Measurements from ENCODE around the gene MAP3K7. TPM values are rescaled to one million over a fixed set of nuclear protein-coding genes. Genes with fewer than 3 reads are reported as not detected.

MAP3K7 gene
- total RNA-seq, 2 experiments from 2014 or later, result 9.0 to 9.3 TPM

DNA sequence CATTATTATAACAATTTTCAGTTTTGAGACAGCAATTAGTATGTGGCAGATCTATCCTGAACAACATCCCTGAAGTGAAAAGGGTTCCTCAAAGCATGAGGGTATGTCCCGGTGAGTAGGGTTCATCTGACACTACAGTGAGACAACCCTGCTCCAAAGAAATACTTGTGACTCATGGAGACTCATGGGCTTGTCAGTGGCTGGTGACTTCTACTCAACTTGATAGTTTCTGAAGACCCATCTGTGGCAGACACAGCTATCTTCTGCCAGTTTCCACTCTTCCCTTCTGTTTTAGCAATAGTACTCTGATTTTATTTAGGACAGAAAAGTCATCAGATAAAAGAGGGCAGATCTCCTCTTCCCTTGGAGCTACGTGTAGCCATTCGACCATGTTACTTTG lies 41.4 kb downstream of the MAP3K7 start:
- Histone ChIP-seq H3K4me1 (ENCODE audit: insufficient read depth, low read length) (no peaks in the 10 kb centered on the region), H3K27ac (ENCODE audit: low read depth in 1 of 2, low read length in 2 of 2) (no peak overlapping the region), H3K4me3 (ENCODE audit: low read length) (no peak overlapping the region), H3K9me3 (ENCODE audit: control insufficient read depth in 1 of 2, insufficient read depth in 1 of 2, low read length in 2 of 2) (no peaks in the 10 kb centered on the region), H3K36me3 (ENCODE audit: insufficient read depth, low read length) (peaks cover 67% of the 10 kb centered on the region), H3K27me3 (ENCODE audit: control insufficient read depth in 1 of 2, insufficient read depth in 2 of 2, low read length in 2 of 2) (no peaks in the 10 kb centered on the region)
- TF ChIP-seq, protein P1, sequence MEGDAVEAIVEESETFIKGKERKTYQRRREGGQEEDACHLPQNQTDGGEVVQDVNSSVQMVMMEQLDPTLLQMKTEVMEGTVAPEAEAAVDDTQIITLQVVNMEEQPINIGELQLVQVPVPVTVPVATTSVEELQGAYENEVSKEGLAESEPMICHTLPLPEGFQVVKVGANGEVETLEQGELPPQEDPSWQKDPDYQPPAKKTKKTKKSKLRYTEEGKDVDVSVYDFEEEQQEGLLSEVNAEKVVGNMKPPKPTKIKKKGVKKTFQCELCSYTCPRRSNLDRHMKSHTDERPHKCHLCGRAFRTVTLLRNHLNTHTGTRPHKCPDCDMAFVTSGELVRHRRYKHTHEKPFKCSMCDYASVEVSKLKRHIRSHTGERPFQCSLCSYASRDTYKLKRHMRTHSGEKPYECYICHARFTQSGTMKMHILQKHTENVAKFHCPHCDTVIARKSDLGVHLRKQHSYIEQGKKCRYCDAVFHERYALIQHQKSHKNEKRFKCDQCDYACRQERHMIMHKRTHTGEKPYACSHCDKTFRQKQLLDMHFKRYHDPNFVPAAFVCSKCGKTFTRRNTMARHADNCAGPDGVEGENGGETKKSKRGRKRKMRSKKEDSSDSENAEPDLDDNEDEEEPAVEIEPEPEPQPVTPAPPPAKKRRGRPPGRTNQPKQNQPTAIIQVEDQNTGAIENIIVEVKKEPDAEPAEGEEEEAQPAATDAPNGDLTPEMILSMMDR (IDR thresholded peaks at IDR 0.05), result no peak
- Mint-ChIP-seq H3K9me3 (no peaks in the 10 kb centered on the region), H3K4me1 (ENCODE audit: low read depth) (no peaks in the 10 kb centered on the region), H3K27me3 (no peaks in the 10 kb centered on the region), H3K36me3 (ENCODE audit: low read depth) (peaks cover 83% of the 10 kb centered on the region), H3K4me3 (no peak overlapping the region), H3K27ac (no peak overlapping the region)
- CTCF ChIA-PET, result interaction anchor here (1.5 kb wide), 1 partner anchor 10 kb away, joined by 3 read pairs; no protein-coding TSS in a partner anchor
- DNase-seq, result peak in 2 of 14 experiments; percentile 1 to 11
- no peak for ATAC-seq (ENCODE audit: poor library complexity)
- POLR2A ChIA-PET, result no interaction called here
- intact Hi-C loops (cut with DNase I, micrococcal nuclease), result no loop called here

DNA sequence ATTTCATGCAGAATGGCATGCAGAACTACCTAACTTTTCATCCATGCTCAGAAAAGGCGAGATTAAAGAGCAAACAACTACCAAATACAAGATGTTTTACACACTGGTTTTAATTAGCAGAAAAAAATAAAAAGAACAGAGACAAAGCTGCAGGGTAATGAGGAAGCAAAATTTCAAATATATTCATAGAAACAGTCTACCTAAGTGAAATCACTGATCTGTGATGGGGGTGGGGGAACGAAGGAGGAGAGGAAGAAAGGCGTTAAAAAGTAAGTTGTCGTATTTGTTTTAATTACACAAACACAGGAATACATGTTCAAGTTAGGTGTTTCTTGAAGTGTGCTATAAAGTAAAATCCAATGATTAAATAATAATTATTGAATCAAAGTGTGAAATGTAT lies 42.1 kb downstream of the MAP3K7 start:
- Histone ChIP-seq H3K27me3 (ENCODE audit: control insufficient read depth in 1 of 2, insufficient read depth in 2 of 2, low read length in 2 of 2) (no peaks in the 10 kb centered on the region), H3K9me3 (ENCODE audit: control insufficient read depth in 1 of 2, insufficient read depth in 1 of 2, low read length in 2 of 2) (no peaks in the 10 kb centered on the region), H3K4me1 (ENCODE audit: insufficient read depth, low read length) (no peaks in the 10 kb centered on the region), H3K4me3 (ENCODE audit: low read length) (no peak overlapping the region), H3K36me3 (ENCODE audit: insufficient read depth, low read length) (peaks cover 60% of the 10 kb centered on the region), H3K27ac (ENCODE audit: low read depth in 1 of 2, low read length in 2 of 2) (no peak overlapping the region)
- Mint-ChIP-seq H3K4me1 (ENCODE audit: low read depth) (no peaks in the 10 kb centered on the region), H3K4me3 (no peak overlapping the region), H3K9me3 (no peaks in the 10 kb centered on the region), H3K36me3 (ENCODE audit: low read depth) (peaks cover 77% of the 10 kb centered on the region), H3K27ac (no peak overlapping the region), H3K27me3 (no peaks in the 10 kb centered on the region)
- no peak for DNase-seq
- ATAC-seq (ENCODE audit: poor library complexity), result no peak
- TF ChIP-seq, protein P1 (IDR thresholded peaks at IDR 0.05), result no peak
- POLR2A ChIA-PET, result no interaction called here
- intact Hi-C loops (cut with DNase I, micrococcal nuclease), result no loop called here
- CTCF ChIA-PET, result no interaction called here

DNA sequence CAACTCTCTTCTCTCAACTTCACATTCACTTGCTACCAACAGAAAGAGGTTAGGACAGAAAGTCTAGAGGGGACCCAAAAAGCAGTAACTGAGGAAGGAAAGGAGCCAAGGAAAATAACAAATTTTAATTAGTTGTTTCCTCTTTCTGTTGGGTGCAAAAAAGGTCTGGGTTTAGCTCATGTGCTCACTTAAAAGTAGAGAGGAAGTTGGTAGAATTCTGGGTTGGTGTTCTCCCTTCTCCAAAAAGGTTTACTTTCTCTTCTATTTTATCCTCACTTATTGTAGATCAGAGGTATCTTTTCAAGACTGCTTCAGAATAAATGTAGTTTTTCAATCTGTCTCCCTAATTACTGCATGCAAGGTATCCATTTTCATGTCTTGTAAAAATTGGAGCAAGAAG lies 42.8 kb downstream of the MAP3K7 start:
- H3K4me1 Mint-ChIP-seq (ENCODE audit: low read depth), result no peaks in the 10 kb centered on the region
- Histone ChIP-seq H3K36me3 (ENCODE audit: insufficient read depth, low read length) (peaks cover 54% of the 10 kb centered on the region), H3K27ac (ENCODE audit: low read depth in 1 of 2, low read length in 2 of 2) (no peak overlapping the region), H3K4me3 (ENCODE audit: low read length) (no peak overlapping the region), H3K9me3 (ENCODE audit: control insufficient read depth in 1 of 2, insufficient read depth in 1 of 2, low read length in 2 of 2) (no peaks in the 10 kb centered on the region), H3K27me3 (ENCODE audit: control insufficient read depth in 1 of 2, insufficient read depth in 2 of 2, low read length in 2 of 2) (no peaks in the 10 kb centered on the region), H3K4me1 (ENCODE audit: insufficient read depth, low read length) (no peaks in the 10 kb centered on the region)
- POLR2A ChIA-PET, result no interaction called here
- no peak overlapping the region for H3K27ac Mint-ChIP-seq
- H3K9me3 Mint-ChIP-seq, result no peaks in the 10 kb centered on the region
- intact Hi-C loops (cut with DNase I, micrococcal nuclease), result no loop called here
- CTCF ChIA-PET, result no interaction called here
- H3K36me3 Mint-ChIP-seq (ENCODE audit: low read depth), result peaks cover 75% of the 10 kb centered on the region
- H3K27me3 Mint-ChIP-seq, result no peaks in the 10 kb centered on the region
- DNase-seq, result peak in 1 of 14 experiments; percentile 4
- TF ChIP-seq, protein P1 (IDR thresholded peaks at IDR 0.05), result no peak
- no peak for ATAC-seq (ENCODE audit: poor library complexity)
- no peak overlapping the region for H3K4me3 Mint-ChIP-seq

Data from CD4-positive, alpha-beta T cell (primary cell).